H9 (cell line): Measurements from ENCODE around the gene CARS1. TPM values are rescaled to one million over a fixed set of nuclear protein-coding genes. Genes with fewer than 3 reads are reported as not detected.

Experiments
- DNase-seq: peaks from one replicate; pipeline ENCODE4 v3.0.0-alpha.2; 2017
- H2AFZ ChIP-seq: one replicate; pipeline ENCODE4 v1.6.1; 2013; ENCODE audit warnings: mild to moderate bottlenecking, low read length, control low read depth, moderate library complexity
- H2AK5ac ChIP-seq: 2 replicates; pipeline ENCODE4 v1.6.1; 2013; ENCODE audit warnings: low read length, control low read depth, mixed read lengths; ENCODE audit not compliant: insufficient read length
- H2BK120ac ChIP-seq: one replicate; pipeline ENCODE4 v1.6.1; 2013; ENCODE audit warnings: low read depth, mild to moderate bottlenecking, low read length, control low read depth, inconsistent platforms; ENCODE audit not compliant: poor library complexity, severe bottlenecking
- H2BK12ac ChIP-seq: 2 replicates; pipeline ENCODE4 v1.6.1; 2013; ENCODE audit warnings: low read length, control low read depth, mixed read lengths, low read depth; ENCODE audit not compliant: insufficient read length
- H2BK15ac ChIP-seq: 2 replicates; pipeline ENCODE4 v1.6.1; 2013; ENCODE audit warnings: low read depth, low read length, control low read depth
- H2BK20ac ChIP-seq: one replicate; pipeline ENCODE4 v1.6.1; 2013; ENCODE audit warnings: low read depth, mild to moderate bottlenecking, low read length, control low read depth, inconsistent platforms; ENCODE audit not compliant: poor library complexity, severe bottlenecking
- H2BK5ac ChIP-seq: 2 replicates; pipeline ENCODE4 v1.6.1; 2013; ENCODE audit warnings: low read length, control low read depth, mixed read lengths; ENCODE audit not compliant: insufficient read length
- H3K14ac ChIP-seq: 2 replicates; pipeline ENCODE4 v1.6.1; 2013; ENCODE audit warnings: low read length, control low read depth; ENCODE audit not compliant: insufficient read depth
- H3K18ac ChIP-seq: 2 replicates; pipeline ENCODE4 v1.6.1; 2013; ENCODE audit warnings: low read depth, mild to moderate bottlenecking, mixed read lengths, low read length, control low read depth; ENCODE audit not compliant: insufficient read length
- H3K23ac ChIP-seq: 2 replicates; pipeline ENCODE4 v1.6.1; 2013; ENCODE audit warnings: low read length, control low read depth, mixed read lengths, low read depth; ENCODE audit not compliant: insufficient read length
- H3K23me2 ChIP-seq: 2 replicates; pipeline ENCODE4 v1.6.1; 2013; ENCODE audit warnings: low read depth, mild to moderate bottlenecking, mixed read lengths, low read length, control low read depth; ENCODE audit not compliant: insufficient read length, poor library complexity, severe bottlenecking
- H3K27ac ChIP-seq: 2 replicates; pipeline ENCODE4 v1.5.1; 2013; ENCODE audit warnings: low read length, control low read depth, mixed read lengths, low read depth; ENCODE audit not compliant: insufficient read length
- H3K27me3 ChIP-seq: 2 replicates; pipeline ENCODE4 v1.6.1; 2013; ENCODE audit warnings: low read length, control low read depth, inconsistent platforms; ENCODE audit not compliant: insufficient read depth
- H3K4ac ChIP-seq: 2 replicates; pipeline ENCODE4 v1.6.1; 2013; ENCODE audit warnings: low read depth, mild to moderate bottlenecking, control low read depth, inconsistent platforms, low read length, moderate library complexity
- H3K4me1 ChIP-seq: 2 replicates; pipeline ENCODE4 v1.6.1; 2013; ENCODE audit warnings: low read length, control low read depth, inconsistent platforms; ENCODE audit not compliant: insufficient read depth
- H3K4me2 ChIP-seq: 2 replicates; pipeline ENCODE4 v1.6.1; 2013; ENCODE audit warnings: low read length, control low read depth, mixed read lengths; ENCODE audit not compliant: insufficient read length, insufficient read depth
- H3K56ac ChIP-seq: 2 replicates; pipeline ENCODE4 v1.6.1; 2013; ENCODE audit warnings: low read depth, mild to moderate bottlenecking, mixed read lengths, low read length, control low read depth; ENCODE audit not compliant: insufficient read length
- H3K79me1 ChIP-seq: 2 replicates; pipeline ENCODE4 v1.6.1; 2013; ENCODE audit warnings: low read depth, mild to moderate bottlenecking, moderate library complexity, low read length, control low read depth, inconsistent platforms; ENCODE audit not compliant: insufficient read depth, poor library complexity, severe bottlenecking
- H3K79me2 ChIP-seq: 2 replicates; pipeline ENCODE4 v1.6.1; 2013; ENCODE audit warnings: low read length, control low read depth, inconsistent platforms; ENCODE audit not compliant: insufficient read depth
- H3K9ac ChIP-seq: 2 replicates; pipeline ENCODE4 v1.6.1; 2013; ENCODE audit warnings: low read length, control low read depth, mixed read lengths; ENCODE audit not compliant: insufficient read length; ENCODE audit errors: extremely low read depth
- H3K9me3 ChIP-seq: one replicate; pipeline ENCODE4 v1.6.1; 2013; ENCODE audit warnings: low read depth, low read length, inconsistent platforms; ENCODE audit not compliant: control insufficient read depth
- H3T11ph ChIP-seq: one replicate; pipeline ENCODE4 v1.6.1; 2013; ENCODE audit warnings: mild to moderate bottlenecking, low read length, control low read depth, inconsistent platforms
- H4K20me1 ChIP-seq: one replicate; pipeline ENCODE4 v1.6.1; 2013; ENCODE audit not compliant: control insufficient read depth, insufficient read length, insufficient read depth
- H4K5ac ChIP-seq: 2 replicates; pipeline ENCODE4 v1.6.1; 2013; ENCODE audit warnings: low read depth, mild to moderate bottlenecking, mixed read lengths, low read length, control low read depth; ENCODE audit not compliant: insufficient read length
- H4K8ac ChIP-seq: replicated peaks from 2 replicates; pipeline ENCODE4 v1.6.1; 2013; ENCODE audit warnings: low read length, control low read depth, mixed read lengths, low read depth; ENCODE audit not compliant: insufficient read length
- H4K91ac ChIP-seq: 2 replicates; pipeline ENCODE4 v1.6.1; 2013; ENCODE audit warnings: low read depth, mild to moderate bottlenecking, moderate library complexity, mixed read lengths, low read length, control low read depth; ENCODE audit not compliant: insufficient read length
- H3K27ac Mint-ChIP-seq, 3 experiments: 2 replicates in 2 of 3; 3 replicates in 1 of 3; pipeline ENCODE4 v1.8.0; 2020 to 2021; ENCODE audit warnings: mixed read lengths in 3 of 3, mild to moderate bottlenecking in 1 of 3, moderate library complexity in 1 of 3
- H3K27me3 Mint-ChIP-seq: 2 replicates; pipeline ENCODE4 v1.8.0; 2021; ENCODE audit warnings: low read depth, mild to moderate bottlenecking, moderate library complexity, mixed read lengths
- H3K36me3 Mint-ChIP-seq, 3 experiments: 2 replicates in 2 of 3; 3 replicates in 1 of 3; pipeline ENCODE4 v1.8.0; 2020 to 2021; ENCODE audit warnings: low read depth in 3 of 3, mixed read lengths in 3 of 3; ENCODE audit not compliant: insufficient read depth in 1 of 3
- H3K4me1 Mint-ChIP-seq, 2 experiments: 2 replicates each; pipeline ENCODE4 v1.8.0; 2020; ENCODE audit warnings: mixed read lengths in 2 of 2
- H3K4me3 Mint-ChIP-seq, 2 experiments: 2 replicates in 1 of 2; 3 replicates in 1 of 2; pipeline ENCODE4 v1.8.0; 2020 to 2021; ENCODE audit warnings: mild to moderate bottlenecking in 2 of 2, mixed read lengths in 2 of 2, moderate library complexity in 1 of 2
- H3K9me3 Mint-ChIP-seq, 2 experiments: 2 replicates in 1 of 2; 3 replicates in 1 of 2; pipeline ENCODE4 v1.8.0; 2020; ENCODE audit warnings: mild to moderate bottlenecking in 2 of 2, mixed read lengths in 2 of 2, moderate library complexity in 1 of 2
- CTCF ChIP-seq: fragments of 200-600 bp; sonication (generic); conservative IDR thresholded peaks from 3 replicates; pipeline ENCODE4 v1.8.0; 2021; ENCODE audit warnings: antibody characterized with exemption, mild to moderate bottlenecking
- WGBS: extraction: QIAGEN DNeasy Blood & Tissue Kit; methylation state at CpG from one replicate; pipeline ENCODE4 v1.1.7; 2013; ENCODE audit warnings: missing lambda C conversion rate, low lambda C conversion rate, mixed read lengths; ENCODE audit not compliant: insufficient read length; ENCODE audit errors: extremely low coverage; 5-methylcytosine and 5-hydroxymethylcytosine counted together
- total RNA-seq: library from RNA; stranded (reverse); gene quantifications from 2 replicates; pipeline ENCODE4 v1.2.1, GENCODE V29; 2021

CARS1 gene
- total RNA-seq, 1 experiment from 2014 or later = 92.3 TPM

GRCh38 chr11:3018596-3018995 is 38.6 kb downstream of the CARS1 start:
- Histone ChIP-seq H2BK15ac (no peak overlapping the region), H3K79me1 (no peaks in the 10 kb centered on the region), H3K9me3 (no peaks in the 10 kb centered on the region), H3K9ac (no peak overlapping the region), H2BK20ac (no peak overlapping the region), H3T11ph (no peak overlapping the region), H3K23ac (no peak overlapping the region), H4K20me1 (no peaks in the 10 kb centered on the region), H3K23me2 (no peaks in the 10 kb centered on the region), H4K8ac (no peak overlapping the region), H4K5ac (no peak overlapping the region), H3K4me2 (no peak overlapping the region), H2BK12ac (no peak overlapping the region), H2AFZ (no peak overlapping the region), H4K91ac (no peak overlapping the region), H3K18ac (no peak overlapping the region), H3K27ac (no peak overlapping the region), H3K4ac (no peak overlapping the region), H3K79me2 (no peaks in the 10 kb centered on the region), H3K14ac (no peak overlapping the region), H3K56ac (no peak overlapping the region), H2BK120ac (no peak overlapping the region), H3K4me1 (no peaks in the 10 kb centered on the region), H3K27me3 (no peaks in the 10 kb centered on the region), H2AK5ac (no peak overlapping the region), H2BK5ac (no peak overlapping the region)
- WGBS = no CpG with 5 or more reads among the region's 5 CpGs
- no peak for TF ChIP-seq CTCF
- Mint-ChIP-seq H3K9me3 (no peaks in the 10 kb centered on the region), H3K4me1 (0 out of 4 replicates have a peak, but pooled peaks cover 0 to 6% of the 10 kb centered on the region in 2 experiments), H3K4me3 (no peak overlapping the region), H3K27me3 (no peaks in the 10 kb centered on the region), H3K27ac (no peak overlapping the region), H3K36me3 (peaks cover 38 to 82% (median 64%) of the 10 kb centered on the region in 3 experiments)
- no peak for DNase-seq
